HG03565 (cell line): ENCODE results near the gene CHMP6.
"Not testable (repeated sequence)": the region's sequence is repeated elsewhere in the genome, so short reads cannot be mapped to it uniquely, and the experiment has no call there.

Experiments
- ATAC-seq: cut with Tn5 transposase; IDR thresholded peaks from one replicate; pipeline ENCODE4 v1.9.1; 2021; ENCODE audit warnings: mild to moderate bottlenecking, moderate library complexity; ENCODE audit not compliant: unreplicated experiment

CHMP6 gene

DNA sequence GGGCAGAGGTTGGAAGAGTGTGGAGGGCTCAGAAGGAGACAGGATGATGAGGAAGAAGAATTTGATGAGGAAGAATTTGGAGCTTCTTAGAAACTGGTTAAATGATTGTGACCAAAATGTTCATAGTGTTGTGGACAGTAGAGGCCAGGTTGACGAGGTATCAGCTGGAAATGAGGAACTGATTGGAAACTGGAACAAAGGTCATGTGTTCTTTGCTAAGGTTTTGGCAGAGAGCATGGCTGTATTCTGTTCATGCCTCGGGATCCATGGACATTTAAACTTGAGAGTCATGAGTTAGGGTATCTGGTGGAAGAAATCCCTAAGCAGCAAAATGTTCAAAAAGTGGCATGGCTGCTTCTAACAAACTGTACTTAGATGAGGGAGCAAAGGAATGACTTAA lies 19.3 kb downstream of the CHMP6 start:
- no peak for ATAC-seq

DNA sequence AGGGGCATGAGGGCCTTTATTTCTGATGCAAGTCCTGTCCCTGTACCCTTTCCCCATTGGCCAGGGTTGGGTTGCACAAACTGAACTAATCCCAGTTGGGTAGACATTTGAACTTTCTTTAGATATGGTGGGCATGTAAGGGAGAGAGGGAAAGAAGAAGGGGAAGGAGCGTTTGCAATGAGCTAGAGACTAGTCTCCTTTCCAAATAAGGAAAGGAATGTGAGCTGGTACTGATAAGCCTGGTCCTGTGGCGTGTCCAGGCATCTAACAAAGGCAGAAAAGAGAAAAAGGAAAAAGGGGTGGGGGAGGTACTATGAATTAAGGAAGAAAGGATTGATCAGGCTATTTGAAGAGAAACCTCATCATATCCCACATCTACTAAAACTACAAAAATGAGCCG lies 20.3 kb downstream of the CHMP6 start:
- ATAC-seq: no peak

DNA sequence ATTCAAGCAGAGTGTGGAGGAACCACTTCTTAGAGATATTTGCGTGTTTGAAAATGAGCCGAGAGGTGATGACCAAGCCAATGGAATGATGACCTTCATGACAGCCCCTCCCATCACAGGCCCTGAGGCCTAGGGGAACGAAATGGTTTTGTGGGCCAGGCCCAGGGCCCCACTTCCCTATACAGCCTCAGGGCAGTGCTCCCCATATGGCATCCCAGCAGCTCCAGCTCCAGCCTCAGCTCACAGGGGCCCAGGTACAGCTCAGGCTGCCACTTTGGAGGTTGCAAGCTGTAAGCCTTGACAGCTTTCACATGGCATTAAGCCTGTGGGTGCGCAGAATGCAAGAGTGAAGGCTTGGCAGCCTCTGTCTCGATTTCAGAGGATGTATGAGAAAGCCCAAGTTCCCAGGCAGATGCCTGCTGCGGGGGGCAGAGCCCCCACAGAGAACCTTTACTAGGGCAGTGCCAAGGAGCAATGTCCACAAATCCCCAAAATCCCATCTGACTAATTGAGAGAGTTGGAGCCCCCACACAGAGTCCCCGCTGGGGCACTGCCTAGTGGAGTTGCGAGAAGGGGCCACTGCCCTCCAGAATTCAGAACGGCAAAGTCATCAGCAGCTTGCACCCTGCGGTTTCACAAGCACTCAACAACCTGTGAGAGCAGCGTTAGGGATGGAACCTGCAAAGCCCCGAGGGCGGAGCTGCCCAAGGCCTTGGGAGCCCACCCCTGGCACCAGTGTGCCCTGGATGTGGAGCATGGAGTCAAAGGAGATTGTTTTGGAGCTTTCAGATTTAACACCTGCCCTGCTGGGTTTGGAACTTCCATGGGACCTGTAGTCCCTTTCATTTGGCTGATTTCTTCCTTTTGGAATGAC lies 21.2 kb downstream of the CHMP6 start:
- no peak for ATAC-seq

DNA sequence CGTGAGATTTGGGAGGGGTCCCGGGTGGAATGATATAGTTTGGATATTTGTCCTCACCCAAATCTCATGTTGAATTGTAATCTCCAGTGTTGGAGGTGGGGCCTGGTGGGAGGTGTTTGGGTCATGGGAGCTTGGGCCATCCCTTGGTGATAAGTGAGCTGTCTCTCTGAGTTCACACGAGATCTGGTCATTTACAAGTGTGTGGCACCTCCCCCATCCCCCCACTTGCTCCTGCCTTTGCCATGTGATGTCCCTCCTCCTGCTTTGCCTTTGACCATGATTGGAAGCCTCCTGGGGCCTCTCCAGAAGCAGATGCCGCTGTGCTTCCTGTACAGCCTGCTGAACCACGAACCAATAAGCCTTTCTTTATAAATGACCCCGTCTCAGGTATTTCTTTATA lies 22.0 kb downstream of the CHMP6 start:
- no peak for ATAC-seq

DNA sequence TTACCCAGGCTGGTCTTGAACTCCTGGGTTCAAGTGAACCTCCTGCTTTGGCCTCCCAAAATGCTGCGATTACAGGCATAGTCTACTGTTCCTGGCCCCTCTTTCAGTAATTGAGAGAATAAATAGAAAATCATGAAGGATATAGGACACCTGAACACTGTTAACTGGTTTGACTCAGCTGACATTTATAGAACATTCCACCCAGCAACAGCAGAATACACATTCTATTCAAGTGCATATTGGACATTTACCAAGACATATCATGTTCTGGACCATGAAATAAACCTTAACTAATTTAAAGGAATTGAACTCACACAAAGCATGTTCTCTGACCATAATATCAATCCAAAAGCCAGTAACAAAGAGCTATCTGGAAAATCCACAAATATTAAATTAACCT lies 23.5 kb downstream of the CHMP6 start:
- no peak for ATAC-seq

DNA sequence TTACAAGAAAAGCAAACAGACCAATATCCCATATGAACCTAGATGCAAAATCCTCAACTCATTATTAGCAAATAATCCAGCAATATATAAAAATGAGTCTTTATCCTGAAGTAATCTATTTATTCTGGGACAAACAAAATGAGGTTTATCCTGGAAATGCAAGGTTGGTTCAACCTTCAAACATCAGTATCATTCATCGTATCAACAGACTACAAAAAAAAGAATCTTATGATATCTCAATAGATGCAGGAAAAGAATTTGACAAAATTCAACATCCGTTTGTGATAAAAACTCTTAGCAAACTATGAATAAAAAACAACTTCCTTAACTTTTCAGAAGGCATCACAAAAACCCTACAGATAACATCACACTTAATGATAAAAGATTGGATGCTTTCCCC lies 24.9 kb downstream of the CHMP6 start:
- ATAC-seq: no peak

DNA sequence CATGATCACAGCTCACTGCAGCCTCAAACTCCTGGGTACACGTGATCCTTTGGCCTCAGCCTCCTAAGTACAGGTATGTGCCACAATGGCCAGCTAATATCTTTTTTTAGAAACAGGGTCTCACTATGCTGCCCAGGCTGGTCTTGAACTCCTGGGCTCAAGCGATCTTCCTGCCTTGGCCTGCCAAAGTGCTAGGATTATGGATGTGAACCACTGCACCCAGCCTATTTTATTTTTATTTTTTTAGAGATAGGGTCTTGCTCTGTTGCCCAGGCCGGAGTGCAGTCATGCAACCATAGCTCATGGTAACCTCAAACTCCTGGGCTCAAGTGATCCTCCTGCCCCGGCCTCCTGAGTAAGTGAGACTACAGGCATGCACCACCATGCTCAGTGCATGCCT lies 25.7 kb downstream of the CHMP6 start:
- not testable (repeated sequence) for ATAC-seq

DNA sequence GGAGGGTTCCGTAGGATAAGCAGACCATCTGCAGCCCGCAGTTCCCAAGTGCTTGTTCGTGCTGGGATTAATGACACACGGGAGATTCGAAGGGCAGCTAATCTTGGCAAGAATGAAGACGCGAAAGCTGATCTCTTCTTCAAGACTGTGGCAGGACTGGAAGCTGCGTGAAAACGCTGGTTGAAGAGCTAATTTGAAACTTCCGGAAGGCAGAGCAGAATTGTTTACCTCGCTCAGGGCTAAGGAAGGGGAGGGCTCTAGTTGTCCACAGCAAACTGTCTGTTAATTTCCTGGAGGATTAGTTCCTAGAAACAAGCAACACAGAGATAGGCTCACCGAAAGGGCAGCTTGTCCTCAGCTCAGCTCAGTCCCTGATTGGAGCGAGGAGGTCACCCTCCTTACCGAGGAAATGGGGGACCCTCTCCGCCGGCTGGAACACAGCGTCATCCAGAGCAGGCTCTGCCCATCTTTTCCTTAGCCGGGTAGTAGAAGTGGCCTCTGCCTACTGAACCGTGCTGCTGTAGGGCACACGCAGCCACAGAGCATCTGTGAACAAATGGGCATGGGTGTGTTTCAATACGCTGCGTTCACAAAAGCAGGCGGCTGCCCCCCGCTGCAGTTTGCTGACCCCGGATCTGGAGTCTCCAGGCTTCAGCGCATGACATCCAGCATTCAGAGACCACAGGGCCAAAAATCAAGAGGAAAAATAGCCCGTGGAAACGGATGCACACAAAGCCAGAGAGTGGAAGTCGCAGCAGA lies 26.6 kb downstream of the CHMP6 start:
- ATAC-seq: no peak

DNA sequence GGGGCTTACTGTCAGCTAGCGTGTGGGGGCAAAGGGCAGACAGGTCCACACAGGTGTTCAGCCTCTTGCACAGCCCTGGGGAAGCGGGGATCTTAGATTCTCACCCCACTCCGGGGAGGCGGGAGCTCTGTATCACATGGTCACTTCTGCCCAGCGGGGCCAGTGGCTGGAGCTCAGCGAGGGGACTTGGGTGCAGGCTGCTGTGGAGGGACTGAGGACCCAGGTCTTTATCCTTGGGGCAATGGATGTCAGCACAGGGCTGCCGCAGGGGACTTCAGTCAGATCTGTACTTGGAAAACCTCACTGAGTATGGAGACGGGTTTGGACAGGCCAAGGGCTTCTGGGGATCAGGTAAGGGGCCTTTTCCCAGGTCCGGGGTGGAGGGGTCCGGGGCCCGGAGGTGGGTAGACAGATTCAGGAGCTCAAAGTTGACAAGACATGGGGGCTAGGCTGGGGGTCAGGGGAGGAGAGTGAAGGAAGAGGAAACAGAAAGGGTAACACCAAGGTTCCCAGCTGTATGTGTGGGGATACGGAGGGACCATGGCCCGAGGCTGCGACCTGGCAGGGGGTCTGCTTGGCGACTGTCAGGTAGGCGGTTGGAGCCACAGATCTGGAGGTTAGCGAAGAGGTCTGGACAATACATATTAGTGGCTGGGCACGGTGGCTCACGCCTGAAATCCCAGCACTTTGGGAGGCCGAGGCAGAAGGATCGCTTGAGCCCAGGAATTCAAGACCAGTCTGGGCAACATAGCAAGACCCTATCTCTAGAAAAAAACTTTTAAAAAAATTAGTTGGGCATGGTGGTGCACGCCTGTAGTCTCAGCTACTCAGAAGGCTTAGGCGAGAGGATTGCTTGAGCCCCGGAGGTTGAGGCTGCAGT lies 28.2 kb downstream of the CHMP6 start:
- no peak for ATAC-seq

DNA sequence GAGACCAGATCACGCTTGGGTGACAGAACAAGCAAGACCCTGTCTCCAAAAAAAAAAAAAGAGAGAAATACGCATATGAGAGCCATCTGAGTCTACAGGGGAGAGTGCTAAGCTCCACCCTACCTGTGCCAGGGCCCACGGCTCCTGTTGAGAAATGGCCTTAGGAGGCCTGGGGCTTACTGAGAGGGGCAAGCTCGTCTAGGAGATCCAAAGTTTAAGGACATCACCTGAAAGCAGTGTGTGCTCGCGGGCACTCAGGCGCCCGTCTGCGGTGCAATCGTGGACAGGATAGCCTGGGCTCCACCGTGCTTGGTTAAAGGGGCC lies 28.8 kb downstream of the CHMP6 start:
- ATAC-seq: no peak

DNA sequence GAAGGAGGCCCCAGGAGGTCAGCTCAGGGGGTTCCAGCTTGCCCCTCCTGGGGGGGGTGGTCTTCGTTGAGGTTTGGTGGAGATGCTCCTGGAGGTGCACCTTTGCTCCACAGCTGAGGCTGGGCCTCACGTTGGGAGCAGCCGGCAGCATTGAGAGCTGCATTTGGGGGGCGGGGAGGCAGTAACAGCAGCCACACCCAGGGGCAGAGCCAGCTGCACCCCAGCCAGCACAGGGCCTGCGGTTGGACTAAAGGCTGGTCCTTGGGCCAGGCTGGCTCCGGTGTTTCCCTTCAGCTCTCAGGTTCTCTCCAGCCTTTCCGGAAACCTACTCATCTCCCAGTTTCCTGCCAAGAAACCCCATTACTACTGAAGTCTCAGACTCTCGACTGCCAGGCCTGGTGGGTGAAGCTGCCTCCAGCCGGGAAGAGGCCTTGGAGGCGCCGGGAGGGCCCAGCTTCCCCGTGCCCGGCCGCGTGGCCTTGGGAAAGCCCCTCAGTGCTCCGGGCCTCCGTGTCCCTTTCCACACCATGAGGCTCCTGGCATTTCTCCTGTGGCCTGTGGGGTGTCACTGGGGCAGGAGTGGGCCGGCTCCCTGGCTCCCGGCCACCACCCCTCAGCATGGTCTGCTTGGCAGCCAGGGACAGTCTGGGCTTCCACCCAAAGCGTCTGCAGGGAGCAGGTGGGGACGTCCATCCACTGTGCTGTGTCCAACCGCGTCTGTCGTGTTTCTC lies 29.3 kb downstream of the CHMP6 start:
- no peak for ATAC-seq

DNA sequence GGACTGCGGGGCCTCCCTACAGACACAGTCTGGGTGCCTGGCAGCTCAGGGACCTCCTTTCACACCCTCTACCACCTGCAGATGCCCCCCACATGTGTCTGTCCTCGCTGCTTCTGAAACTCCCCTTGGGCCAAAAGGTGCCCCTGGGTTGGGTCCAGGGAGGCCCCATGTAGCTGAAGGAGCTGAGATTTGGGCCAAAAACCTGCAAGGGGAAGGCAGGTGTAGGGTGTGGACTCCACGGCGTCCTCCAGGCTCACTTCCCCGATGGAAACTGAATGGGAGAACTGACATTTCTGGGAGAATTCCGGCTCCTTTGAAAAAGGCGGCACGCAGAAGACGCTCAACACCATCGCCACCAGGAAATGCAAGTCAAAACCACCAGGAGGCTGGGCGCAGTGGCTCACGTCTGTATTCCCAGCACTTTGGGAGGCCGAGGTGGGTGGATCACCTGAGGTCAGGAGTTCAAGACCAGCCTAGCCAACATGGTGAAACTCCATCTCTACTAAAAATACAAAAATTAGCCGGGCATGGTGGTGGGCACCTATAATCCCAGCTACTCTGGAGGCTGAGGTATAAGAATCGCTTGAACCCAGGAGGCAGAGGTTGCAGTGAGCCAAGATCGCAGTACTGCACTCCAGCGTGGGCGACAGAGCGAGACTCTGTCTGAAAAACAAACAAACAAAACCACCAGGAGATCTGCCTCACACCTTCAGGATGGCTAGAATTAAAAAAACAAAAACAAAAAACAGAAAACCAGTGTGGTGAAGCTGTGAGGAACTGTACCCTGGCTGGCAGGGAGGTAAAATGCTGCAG lies 30.1 kb downstream of the CHMP6 start:
- no peak for ATAC-seq

DNA sequence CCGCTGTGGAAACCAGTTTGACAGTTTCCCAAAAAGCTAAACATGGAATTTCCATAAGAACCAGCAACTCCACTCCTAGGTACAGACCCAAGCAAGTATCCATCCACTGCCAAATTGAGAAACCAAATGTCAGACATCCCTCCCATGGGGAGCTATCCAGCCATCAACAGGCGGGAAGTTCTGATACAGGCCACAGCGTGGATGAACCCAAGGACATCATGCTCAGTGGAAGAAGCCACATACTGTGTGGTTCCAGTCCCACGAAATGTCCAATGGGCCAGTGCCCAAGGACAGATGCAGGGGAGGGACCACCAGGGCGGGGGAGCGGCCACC lies 30.7 kb downstream of the CHMP6 start:
- ATAC-seq: no peak

DNA sequence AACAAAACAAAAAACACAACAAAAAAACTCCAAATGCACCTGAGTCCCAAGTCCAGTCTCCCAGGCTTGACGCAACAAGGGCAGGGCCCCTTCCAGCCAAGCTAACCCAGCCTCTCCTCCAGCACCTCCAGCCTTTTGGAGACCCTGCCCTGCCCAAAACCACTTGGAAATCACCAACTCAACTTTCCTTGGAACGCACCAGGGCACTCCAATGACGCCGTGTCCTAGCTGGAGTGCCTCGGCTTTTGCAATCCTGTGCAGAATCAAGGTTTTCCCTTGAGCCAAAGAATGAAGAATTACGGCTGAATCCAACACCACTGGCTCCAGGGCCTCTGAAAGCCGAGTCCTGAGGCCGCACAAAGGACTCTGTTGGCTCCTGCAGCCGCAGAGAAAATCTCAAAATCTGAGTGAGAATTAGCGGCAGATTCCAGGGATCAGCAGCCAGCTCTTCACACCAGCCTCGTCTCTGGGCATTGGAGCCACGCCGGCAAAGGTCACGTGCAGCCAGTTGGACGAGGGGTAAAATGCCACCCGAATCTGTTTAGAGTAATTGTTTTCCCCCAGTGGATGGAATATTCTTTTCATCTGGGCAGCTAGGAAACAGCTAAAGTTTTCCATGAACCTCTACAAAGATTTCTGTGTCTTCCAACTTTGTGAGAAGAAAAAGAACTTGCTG lies 33.6 kb downstream of the CHMP6 start:
- no peak for ATAC-seq

DNA sequence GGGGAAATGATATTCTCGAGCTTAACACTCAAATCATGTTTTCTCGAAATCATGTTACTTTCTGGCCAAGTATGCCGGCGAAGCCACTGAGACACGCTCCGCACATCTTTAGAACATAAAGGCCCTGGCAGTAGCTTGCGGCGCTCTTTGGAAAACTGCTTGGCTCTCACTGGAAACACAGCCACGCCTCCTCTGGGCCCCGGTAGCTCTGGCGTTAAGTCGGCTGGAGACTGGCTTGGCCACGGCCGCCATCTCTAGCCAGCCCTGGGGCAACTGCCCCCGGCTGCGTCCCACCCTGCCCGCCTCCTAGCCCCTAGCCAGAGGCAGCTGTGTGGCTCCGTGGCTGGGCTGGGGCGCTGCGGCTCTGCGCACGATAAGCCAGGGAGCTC lies 34.1 kb downstream of the CHMP6 start:
- ATAC-seq: no peak

DNA sequence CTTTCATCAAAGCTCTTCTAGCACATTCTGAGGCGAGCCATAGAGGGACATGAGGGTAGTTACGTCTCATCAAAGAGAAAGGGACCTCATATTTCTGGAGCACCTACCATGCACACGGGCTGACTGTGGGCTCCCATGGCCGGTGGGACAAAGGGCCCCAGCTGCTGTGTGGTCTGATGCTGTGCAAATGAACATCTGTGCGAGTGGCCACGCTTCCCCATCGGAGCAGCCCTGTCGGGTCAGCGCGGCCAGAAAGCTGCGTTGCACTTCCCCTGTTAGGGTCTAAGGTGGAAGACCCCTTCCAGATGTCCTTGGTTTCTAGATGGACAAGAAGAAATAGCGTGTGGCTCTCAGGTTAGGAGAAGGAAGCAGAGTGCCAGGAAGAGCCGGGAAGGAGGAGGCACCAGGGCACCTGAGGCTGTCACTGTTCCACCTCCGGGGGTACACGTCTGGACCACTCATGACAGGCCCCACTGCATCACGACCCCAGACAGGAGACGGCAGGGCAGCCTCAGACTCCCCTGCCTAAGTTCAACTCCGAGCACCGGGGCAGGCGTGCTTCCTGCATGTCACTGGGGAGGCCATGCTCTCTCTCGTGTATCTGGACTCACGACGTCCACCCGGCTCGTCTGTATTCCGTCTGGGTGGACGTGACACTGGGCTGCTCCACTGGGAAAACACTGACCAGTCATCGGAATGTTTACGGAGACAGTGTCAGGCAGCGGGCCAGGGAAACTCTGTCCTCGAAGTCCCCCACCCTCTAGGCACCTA lies 34.8 kb downstream of the CHMP6 start:
- ATAC-seq: no peak

DNA sequence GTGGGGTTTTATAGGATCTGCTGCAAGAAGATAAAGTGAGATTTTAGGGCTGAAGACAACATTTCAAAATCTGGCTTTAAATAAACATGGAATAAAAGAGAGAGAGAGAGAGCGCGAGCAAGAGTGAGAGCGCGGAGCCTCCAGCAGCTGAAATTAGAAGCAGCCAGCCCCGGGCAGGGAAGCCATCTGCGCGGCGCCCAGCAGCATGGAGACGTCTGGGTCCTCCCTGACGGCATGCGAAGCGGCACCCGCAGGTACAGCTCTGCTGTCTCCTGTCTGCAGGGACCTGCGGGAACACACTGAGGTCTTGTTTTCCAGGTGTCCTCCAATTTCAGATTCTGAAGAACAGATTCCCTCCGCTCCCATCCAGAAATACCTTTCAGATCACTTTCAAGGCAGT lies 35.4 kb downstream of the CHMP6 start:
- ATAC-seq: no peak

DNA sequence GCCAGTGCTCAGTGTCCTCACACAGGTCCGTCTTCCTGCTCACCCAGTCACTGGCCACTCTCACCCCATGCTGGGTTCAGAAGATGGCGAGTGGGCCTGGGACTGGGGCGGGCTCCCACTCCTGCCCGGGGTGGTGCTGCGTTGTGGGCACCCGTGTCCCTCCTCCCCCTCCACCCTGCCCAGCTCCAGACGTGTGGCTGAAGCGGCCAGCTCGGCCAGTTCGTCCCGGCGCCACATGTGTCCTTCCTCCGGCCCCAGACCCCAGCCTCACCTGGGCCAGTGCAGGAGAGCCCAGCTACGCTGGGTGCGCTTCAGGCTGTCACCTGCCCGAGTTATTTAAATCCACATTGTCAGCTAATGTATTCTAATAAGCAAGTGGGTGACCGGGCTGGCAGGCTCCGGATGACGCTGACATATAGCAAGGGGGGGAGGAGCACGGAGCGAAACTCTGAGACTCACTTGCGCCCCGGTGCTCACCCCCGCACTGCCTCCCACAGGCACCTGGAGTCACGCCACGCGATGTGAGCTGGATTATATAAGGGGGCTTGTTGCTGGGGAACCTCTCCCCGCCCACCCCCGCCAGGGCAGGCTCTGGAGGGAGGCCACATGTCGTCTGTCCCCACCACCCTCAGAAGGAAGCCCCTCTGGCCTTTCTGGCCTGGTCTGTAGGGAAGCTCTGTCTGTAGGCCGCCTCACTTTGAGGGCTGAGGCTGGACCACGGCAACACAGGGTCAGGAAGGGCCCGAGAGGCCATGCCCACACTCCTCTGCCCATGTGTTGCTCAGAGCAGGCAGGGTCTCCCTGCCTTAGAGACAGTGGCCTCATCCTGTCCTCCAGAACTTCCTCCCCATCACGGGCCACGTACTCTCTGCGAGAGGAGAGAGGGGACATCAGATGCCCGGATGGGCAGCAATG lies 36.2 kb downstream of the CHMP6 start:
- no peak for ATAC-seq
